ENCODE measurements around the gene LY6G5C. TPM values are rescaled to one million over a fixed set of nuclear protein-coding genes. Genes with fewer than 3 reads are reported as not detected.
A peak's percentile ranks its signal among the peaks of the same experiment; 100 is the strongest.

Gene LY6G5C
- total and polyA plus RNA-seq, 2 of the 13 experiments (the other 11 are each of a cell fraction or from before 2014, with no cell fraction given), result 0.33 to 0.55 TPM

DNA sequence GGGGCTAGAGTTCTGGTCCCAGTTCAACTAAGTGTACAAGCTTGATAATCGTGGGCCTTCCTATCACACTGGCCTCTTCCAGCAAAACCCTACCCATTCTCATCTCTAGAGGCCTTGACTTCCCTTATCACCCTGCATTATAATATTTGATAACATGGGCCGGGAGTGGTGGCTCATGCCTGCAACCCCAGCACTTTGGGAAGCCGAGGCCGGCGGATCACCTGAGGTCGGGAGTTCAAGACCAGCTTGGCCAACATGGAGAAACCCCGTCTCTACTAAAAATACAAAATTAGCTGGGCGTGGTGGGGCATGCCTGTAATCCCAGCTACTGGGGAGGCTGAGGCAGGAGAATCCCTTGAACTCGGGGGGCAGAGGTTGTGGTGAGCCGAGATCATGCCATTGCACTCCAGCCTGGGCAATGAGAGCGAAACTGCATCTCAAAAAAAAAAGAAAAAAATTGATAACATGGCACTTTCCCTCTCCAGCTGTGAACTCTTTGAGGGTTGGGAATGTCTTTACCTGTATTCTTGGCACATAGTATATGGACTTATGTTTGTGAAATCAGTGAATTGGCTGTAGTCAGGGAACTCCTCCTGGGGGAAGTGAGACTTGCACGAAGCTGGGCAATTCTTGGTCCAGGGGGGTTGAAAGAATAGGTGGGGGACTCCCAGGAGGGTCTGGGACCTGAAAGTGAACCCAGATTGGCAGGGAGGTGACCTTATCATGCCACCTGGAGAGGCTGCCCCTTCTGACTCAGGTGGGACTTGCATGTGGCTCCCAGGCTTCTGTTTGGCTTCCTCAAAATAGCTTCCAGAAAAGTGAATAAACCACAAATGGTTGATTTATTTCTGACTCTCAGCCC is 19.4 kb downstream of the LY6G5C start (continued):
- TF ChIP-seq, protein P1, sequence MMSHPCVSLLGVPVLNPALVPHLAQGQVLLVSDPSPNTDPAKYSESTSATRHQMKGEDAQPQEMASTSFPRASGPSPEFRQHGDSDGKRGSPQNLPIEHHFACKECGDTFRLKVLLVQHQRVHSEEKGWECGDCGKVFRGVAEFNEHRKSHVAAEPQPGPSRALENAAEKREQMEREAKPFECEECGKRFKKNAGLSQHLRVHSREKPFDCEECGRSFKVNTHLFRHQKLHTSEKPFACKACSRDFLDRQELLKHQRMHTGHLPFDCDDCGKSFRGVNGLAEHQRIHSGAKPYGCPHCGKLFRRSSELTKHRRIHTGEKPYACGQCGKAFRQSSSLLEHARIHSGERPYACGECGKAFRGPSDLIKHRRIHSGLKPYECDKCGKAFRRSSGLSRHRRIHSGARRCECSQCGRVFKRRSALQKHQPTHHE (CRISPR knock-in tag; IDR thresholded peaks at IDR 0.05; ENCODE audit: borderline replicate concordance), result 0 out of 2 replicates have a peak, but pooled peaks have one; percentile 31
- TF ChIP-seq ZNF709 (CRISPR knock-in tag; IDR thresholded peaks at IDR 0.05) (peak; percentile 10; the same call in 1 of the 2 replicates), ZNF720 (CRISPR knock-in tag; IDR thresholded peaks at IDR 0.05) (no peak), MTA1 (CRISPR knock-in tag; IDR thresholded peaks at IDR 0.05; ENCODE audit: borderline replicate concordance) (no peak), BRD4 (CRISPR knock-in tag; IDR thresholded peaks at IDR 0.05) (no peak), PAF1 (CRISPR knock-in tag; IDR thresholded peaks at IDR 0.05) (peak; percentile 83), REPIN1 (CRISPR knock-in tag; IDR thresholded peaks at IDR 0.05; ENCODE audit: borderline replicate concordance, low read depth) (no peak), ZNF432 (CRISPR knock-in tag; IDR thresholded peaks at IDR 0.05; ENCODE audit: borderline replicate concordance) (no peak)
- TF ChIP-seq, protein P2, sequence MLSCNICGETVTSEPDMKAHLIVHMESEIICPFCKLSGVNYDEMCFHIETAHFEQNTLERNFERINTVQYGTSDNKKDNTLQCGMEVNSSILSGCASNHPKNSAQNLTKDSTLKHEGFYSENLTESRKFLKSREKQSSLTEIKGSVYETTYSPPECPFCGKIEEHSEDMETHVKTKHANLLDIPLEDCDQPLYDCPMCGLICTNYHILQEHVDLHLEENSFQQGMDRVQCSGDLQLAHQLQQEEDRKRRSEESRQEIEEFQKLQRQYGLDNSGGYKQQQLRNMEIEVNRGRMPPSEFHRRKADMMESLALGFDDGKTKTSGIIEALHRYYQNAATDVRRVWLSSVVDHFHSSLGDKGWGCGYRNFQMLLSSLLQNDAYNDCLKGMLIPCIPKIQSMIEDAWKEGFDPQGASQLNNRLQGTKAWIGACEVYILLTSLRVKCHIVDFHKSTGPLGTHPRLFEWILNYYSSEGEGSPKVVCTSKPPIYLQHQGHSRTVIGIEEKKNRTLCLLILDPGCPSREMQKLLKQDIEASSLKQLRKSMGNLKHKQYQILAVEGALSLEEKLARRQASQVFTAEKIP (CRISPR knock-in tag; IDR thresholded peaks at IDR 0.05; ENCODE audit: borderline replicate concordance), result no peak
- TF ChIP-seq, protein P3, sequence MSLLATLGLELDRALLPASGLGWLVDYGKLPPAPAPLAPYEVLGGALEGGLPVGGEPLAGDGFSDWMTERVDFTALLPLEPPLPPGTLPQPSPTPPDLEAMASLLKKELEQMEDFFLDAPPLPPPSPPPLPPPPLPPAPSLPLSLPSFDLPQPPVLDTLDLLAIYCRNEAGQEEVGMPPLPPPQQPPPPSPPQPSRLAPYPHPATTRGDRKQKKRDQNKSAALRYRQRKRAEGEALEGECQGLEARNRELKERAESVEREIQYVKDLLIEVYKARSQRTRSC (CRISPR knock-in tag; IDR thresholded peaks at IDR 0.05; ENCODE audit: low read depth), result no peak
- TF ChIP-seq, protein P4, sequence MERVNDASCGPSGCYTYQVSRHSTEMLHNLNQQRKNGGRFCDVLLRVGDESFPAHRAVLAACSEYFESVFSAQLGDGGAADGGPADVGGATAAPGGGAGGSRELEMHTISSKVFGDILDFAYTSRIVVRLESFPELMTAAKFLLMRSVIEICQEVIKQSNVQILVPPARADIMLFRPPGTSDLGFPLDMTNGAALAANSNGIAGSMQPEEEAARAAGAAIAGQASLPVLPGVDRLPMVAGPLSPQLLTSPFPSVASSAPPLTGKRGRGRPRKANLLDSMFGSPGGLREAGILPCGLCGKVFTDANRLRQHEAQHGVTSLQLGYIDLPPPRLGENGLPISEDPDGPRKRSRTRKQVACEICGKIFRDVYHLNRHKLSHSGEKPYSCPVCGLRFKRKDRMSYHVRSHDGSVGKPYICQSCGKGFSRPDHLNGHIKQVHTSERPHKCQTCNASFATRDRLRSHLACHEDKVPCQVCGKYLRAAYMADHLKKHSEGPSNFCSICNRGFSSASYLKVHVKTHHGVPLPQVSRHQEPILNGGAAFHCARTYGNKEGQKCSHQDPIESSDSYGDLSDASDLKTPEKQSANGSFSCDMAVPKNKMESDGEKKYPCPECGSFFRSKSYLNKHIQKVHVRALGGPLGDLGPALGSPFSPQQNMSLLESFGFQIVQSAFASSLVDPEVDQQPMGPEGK (CRISPR knock-in tag; IDR thresholded peaks at IDR 0.05), result no peak
- TF ChIP-seq, protein P5, sequence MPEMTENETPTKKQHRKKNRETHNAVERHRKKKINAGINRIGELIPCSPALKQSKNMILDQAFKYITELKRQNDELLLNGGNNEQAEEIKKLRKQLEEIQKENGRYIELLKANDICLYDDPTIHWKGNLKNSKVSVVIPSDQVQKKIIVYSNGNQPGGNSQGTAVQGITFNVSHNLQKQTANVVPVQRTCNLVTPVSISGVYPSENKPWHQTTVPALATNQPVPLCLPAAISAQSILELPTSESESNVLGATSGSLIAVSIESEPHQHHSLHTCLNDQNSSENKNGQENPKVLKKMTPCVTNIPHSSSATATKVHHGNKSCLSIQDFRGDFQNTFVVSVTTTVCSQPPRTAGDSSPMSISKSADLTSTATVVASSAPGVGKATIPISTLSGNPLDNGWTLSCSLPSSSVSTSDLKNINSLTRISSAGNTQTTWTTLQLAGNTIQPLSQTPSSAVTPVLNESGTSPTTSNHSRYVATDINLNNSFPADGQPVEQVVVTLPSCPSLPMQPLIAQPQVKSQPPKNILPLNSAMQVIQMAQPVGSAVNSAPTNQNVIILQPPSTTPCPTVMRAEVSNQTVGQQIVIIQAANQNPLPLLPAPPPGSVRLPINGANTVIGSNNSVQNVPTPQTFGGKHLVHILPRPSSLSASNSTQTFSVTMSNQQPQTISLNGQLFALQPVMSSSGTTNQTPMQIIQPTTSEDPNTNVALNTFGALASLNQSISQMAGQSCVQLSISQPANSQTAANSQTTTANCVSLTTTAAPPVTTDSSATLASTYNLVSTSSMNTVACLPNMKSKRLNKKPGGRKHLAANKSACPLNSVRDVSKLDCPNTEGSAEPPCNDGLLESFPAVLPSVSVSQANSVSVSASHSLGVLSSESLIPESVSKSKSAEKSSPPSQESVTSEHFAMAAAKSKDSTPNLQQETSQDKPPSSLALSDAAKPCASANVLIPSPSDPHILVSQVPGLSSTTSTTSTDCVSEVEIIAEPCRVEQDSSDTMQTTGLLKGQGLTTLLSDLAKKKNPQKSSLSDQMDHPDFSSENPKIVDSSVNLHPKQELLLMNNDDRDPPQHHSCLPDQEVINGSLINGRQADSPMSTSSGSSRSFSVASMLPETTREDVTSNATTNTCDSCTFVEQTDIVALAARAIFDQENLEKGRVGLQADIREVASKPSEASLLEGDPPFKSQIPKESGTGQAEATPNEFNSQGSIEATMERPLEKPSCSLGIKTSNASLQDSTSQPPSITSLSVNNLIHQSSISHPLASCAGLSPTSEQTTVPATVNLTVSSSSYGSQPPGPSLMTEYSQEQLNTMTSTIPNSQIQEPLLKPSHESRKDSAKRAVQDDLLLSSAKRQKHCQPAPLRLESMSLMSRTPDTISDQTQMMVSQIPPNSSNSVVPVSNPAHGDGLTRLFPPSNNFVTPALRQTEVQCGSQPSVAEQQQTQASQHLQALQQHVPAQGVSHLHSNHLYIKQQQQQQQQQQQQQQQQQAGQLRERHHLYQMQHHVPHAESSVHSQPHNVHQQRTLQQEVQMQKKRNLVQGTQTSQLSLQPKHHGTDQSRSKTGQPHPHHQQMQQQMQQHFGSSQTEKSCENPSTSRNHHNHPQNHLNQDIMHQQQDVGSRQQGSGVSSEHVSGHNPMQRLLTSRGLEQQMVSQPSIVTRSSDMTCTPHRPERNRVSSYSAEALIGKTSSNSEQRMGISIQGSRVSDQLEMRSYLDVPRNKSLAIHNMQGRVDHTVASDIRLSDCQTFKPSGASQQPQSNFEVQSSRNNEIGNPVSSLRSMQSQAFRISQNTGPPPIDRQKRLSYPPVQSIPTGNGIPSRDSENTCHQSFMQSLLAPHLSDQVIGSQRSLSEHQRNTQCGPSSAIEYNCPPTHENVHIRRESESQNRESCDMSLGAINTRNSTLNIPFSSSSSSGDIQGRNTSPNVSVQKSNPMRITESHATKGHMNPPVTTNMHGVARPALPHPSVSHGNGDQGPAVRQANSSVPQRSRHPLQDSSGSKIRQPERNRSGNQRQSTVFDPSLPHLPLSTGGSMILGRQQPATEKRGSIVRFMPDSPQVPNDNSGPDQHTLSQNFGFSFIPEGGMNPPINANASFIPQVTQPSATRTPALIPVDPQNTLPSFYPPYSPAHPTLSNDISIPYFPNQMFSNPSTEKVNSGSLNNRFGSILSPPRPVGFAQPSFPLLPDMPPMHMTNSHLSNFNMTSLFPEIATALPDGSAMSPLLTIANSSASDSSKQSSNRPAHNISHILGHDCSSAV (CRISPR knock-in tag; IDR thresholded peaks at IDR 0.05; ENCODE audit: borderline replicate concordance), result no peak; the same call in 1 of the 2 replicates
